Choroid plexus epithelial cell (primary cell): ENCODE measurements around the gene SLC10A6.
A peak's percentile ranks its signal among the peaks of the same experiment; 100 is the strongest.

Experiments used
- DNase-seq: peaks from one replicate; pipeline ENCODE4 v3.0.0-alpha.2; 2010; ENCODE audit warnings: low read depth
- H3K4me3 ChIP-seq: 2 replicates; pipeline ENCODE4 v1.5.1; 2011; ENCODE audit warnings: low read depth, mild to moderate bottlenecking, control low read depth, low read length, moderate library complexity
- TF ChIP-seq, protein P1 (sequence below): conservative IDR thresholded peaks from 2 replicates; pipeline ENCODE4 v1.5.1; 2011; ENCODE audit warnings: low read depth, mild to moderate bottlenecking, control low read depth, inconsistent platforms, low read length, moderate library complexity

SLC10A6 gene

DNA sequence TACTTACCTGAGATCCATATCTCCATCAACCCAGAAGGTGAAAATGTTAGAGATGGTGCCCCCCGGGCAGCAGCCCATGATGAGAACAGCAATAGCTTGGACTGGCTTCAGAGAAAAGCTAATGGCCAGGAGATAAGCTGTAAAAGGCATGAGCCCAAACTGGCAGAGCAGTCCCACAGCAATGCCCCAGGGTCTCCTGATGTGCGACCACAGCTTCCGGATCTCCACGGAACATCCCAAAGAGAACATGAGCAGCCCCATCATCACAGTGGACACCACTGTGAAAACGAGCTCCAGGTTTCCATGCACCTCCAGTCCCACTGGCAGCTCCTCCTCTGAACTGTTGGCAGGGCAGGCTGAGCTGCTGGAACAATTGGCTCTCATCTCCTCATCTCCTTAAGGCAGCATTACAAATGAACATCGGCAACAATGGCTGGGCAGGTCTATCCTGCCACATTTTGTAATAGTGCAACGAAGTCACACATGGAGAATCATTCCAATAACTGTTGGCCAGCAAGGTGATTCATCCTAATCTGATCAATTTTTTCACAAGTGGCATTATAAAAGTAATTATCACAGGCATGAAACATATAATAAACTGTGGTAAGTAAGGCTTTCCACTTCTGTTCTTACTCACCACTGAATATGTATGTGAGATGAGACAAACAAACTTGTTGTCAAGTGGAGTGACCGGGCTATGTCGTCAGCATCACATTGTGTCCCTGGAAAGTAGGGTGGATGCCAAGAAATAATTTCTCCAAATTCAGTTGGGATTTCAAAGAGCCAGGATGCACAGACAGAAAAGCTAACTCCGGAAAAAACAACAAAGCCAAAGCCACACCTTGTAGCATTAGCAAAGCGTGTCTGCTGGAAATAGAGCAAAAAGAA, at the start of gene SLC10A6:
SLC10A6 (minus strand) TSS at position 653 of the 888 bp plus-strand sequence; CDS start at position 384, 269 bp downstream.
- no peak for DNase-seq
- H3K4me3 ChIP-seq = no peak within 1 kb of the TSS
- TF ChIP-seq, protein P1, sequence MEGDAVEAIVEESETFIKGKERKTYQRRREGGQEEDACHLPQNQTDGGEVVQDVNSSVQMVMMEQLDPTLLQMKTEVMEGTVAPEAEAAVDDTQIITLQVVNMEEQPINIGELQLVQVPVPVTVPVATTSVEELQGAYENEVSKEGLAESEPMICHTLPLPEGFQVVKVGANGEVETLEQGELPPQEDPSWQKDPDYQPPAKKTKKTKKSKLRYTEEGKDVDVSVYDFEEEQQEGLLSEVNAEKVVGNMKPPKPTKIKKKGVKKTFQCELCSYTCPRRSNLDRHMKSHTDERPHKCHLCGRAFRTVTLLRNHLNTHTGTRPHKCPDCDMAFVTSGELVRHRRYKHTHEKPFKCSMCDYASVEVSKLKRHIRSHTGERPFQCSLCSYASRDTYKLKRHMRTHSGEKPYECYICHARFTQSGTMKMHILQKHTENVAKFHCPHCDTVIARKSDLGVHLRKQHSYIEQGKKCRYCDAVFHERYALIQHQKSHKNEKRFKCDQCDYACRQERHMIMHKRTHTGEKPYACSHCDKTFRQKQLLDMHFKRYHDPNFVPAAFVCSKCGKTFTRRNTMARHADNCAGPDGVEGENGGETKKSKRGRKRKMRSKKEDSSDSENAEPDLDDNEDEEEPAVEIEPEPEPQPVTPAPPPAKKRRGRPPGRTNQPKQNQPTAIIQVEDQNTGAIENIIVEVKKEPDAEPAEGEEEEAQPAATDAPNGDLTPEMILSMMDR = no peak

GRCh38 chr4:86898562-86898961, 49.4 kb upstream of the SLC10A6 start:
- DNase-seq = peak; percentile 62
- TF ChIP-seq, protein P1 = peak; percentile 55
- H3K4me3 ChIP-seq = no peak overlapping the region

GRCh38 chr4:86896596-86896995, 47.4 kb upstream of the SLC10A6 start:
- DNase-seq = no peak
- TF ChIP-seq, protein P1 = no peak
- H3K4me3 ChIP-seq = no peak overlapping the region

DNA sequence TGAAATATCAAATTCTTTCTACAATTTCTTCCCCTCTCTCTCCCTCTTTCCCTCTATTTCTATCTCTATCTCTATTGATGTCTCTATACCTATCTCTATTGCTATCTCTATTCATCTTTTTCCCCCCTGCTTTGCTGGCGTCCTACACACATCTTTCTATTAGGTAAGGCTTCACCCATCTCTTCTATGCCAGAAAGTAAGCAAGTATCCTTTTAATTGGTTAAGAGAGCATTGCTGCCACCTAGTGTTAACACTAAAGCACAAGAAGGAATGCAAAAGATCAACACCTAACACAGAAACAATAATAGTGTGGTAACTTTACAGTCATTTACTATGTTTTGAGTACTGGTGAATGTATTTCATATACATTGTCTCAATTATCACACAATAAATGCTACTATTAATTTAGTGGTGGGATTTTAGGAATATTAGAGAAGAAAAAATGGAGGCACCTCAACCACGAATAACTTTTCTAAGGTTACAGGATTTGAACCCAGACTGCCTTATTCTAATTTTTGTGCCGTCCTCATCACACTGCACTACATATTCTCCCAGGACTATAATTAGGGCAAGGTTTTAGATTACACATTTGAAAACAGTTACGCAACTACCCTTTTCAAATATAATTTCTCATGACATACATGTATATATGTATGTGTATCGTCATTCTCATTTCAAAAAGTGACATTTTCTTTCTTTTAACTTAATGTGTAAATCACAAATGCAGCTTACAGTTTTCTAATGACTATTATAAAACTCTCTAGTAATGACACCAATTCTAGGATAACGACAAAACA, 46.7 kb upstream of the SLC10A6 start:
- DNase-seq = peak; percentile 85
- TF ChIP-seq, protein P1 = peak; percentile 76
- no peak overlapping the region for H3K4me3 ChIP-seq

GRCh38 chr4:86894455-86894854, 45.3 kb upstream of the SLC10A6 start:
- DNase-seq = no peak
- TF ChIP-seq, protein P1 = no peak
- no peak overlapping the region for H3K4me3 ChIP-seq

DNA sequence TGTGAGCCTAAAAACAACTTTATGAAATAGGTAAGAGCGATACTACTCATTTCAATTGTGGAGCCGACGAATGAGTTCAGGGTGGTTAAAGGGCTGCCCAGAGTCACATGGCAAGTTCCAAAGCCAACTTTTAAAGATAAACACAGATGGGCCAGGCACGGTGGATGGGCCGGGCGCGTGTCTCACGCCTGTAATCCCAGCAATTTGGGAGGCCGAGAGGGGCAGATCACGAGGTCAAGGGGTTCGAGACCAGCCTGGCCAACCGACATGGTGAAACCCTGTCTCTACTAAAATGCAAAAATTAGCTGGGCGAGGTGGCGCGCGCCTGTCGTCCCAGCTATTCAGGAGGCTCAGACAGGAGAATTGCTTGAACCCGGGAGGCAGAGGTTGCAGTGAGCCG, 44.0 kb upstream of the SLC10A6 start:
- H3K4me3 ChIP-seq = no peak overlapping the region
- TF ChIP-seq, protein P1 = no peak
- no peak for DNase-seq
